H9 (cell line): ENCODE data around the gene HACD1. TPM values are rescaled to one million over a fixed set of nuclear protein-coding genes. Genes with fewer than 3 reads are reported as not detected.

Source experiments
- DNase-seq: peaks from one replicate; pipeline ENCODE4 v3.0.0-alpha.2; 2017
- H2AFZ ChIP-seq: one replicate; pipeline ENCODE4 v1.6.1; 2013; ENCODE audit warnings: mild to moderate bottlenecking, low read length, control low read depth, moderate library complexity
- H2AK5ac ChIP-seq: 2 replicates; pipeline ENCODE4 v1.6.1; 2013; ENCODE audit warnings: low read length, control low read depth, mixed read lengths; ENCODE audit not compliant: insufficient read length
- H2BK120ac ChIP-seq: one replicate; pipeline ENCODE4 v1.6.1; 2013; ENCODE audit warnings: low read depth, mild to moderate bottlenecking, low read length, control low read depth, inconsistent platforms; ENCODE audit not compliant: poor library complexity, severe bottlenecking
- H2BK12ac ChIP-seq: 2 replicates; pipeline ENCODE4 v1.6.1; 2013; ENCODE audit warnings: low read length, control low read depth, mixed read lengths, low read depth; ENCODE audit not compliant: insufficient read length
- H2BK15ac ChIP-seq: 2 replicates; pipeline ENCODE4 v1.6.1; 2013; ENCODE audit warnings: low read depth, low read length, control low read depth
- H2BK20ac ChIP-seq: one replicate; pipeline ENCODE4 v1.6.1; 2013; ENCODE audit warnings: low read depth, mild to moderate bottlenecking, low read length, control low read depth, inconsistent platforms; ENCODE audit not compliant: poor library complexity, severe bottlenecking
- H2BK5ac ChIP-seq: 2 replicates; pipeline ENCODE4 v1.6.1; 2013; ENCODE audit warnings: low read length, control low read depth, mixed read lengths; ENCODE audit not compliant: insufficient read length
- H3K14ac ChIP-seq: 2 replicates; pipeline ENCODE4 v1.6.1; 2013; ENCODE audit warnings: low read length, control low read depth; ENCODE audit not compliant: insufficient read depth
- H3K18ac ChIP-seq: 2 replicates; pipeline ENCODE4 v1.6.1; 2013; ENCODE audit warnings: low read depth, mild to moderate bottlenecking, mixed read lengths, low read length, control low read depth; ENCODE audit not compliant: insufficient read length
- H3K23ac ChIP-seq: 2 replicates; pipeline ENCODE4 v1.6.1; 2013; ENCODE audit warnings: low read length, control low read depth, mixed read lengths, low read depth; ENCODE audit not compliant: insufficient read length
- H3K23me2 ChIP-seq: 2 replicates; pipeline ENCODE4 v1.6.1; 2013; ENCODE audit warnings: low read depth, mild to moderate bottlenecking, mixed read lengths, low read length, control low read depth; ENCODE audit not compliant: insufficient read length, poor library complexity, severe bottlenecking
- H3K27ac ChIP-seq: 2 replicates; pipeline ENCODE4 v1.5.1; 2013; ENCODE audit warnings: low read length, control low read depth, mixed read lengths, low read depth; ENCODE audit not compliant: insufficient read length
- H3K27me3 ChIP-seq: 2 replicates; pipeline ENCODE4 v1.6.1; 2013; ENCODE audit warnings: low read length, control low read depth, inconsistent platforms; ENCODE audit not compliant: insufficient read depth
- H3K4ac ChIP-seq: 2 replicates; pipeline ENCODE4 v1.6.1; 2013; ENCODE audit warnings: low read depth, mild to moderate bottlenecking, control low read depth, inconsistent platforms, low read length, moderate library complexity
- H3K4me1 ChIP-seq: 2 replicates; pipeline ENCODE4 v1.6.1; 2013; ENCODE audit warnings: low read length, control low read depth, inconsistent platforms; ENCODE audit not compliant: insufficient read depth
- H3K4me2 ChIP-seq: 2 replicates; pipeline ENCODE4 v1.6.1; 2013; ENCODE audit warnings: low read length, control low read depth, mixed read lengths; ENCODE audit not compliant: insufficient read length, insufficient read depth
- H3K56ac ChIP-seq: 2 replicates; pipeline ENCODE4 v1.6.1; 2013; ENCODE audit warnings: low read depth, mild to moderate bottlenecking, mixed read lengths, low read length, control low read depth; ENCODE audit not compliant: insufficient read length
- H3K79me1 ChIP-seq: 2 replicates; pipeline ENCODE4 v1.6.1; 2013; ENCODE audit warnings: low read depth, mild to moderate bottlenecking, moderate library complexity, low read length, control low read depth, inconsistent platforms; ENCODE audit not compliant: insufficient read depth, poor library complexity, severe bottlenecking
- H3K79me2 ChIP-seq: 2 replicates; pipeline ENCODE4 v1.6.1; 2013; ENCODE audit warnings: low read length, control low read depth, inconsistent platforms; ENCODE audit not compliant: insufficient read depth
- H3K9ac ChIP-seq: 2 replicates; pipeline ENCODE4 v1.6.1; 2013; ENCODE audit warnings: low read length, control low read depth, mixed read lengths; ENCODE audit not compliant: insufficient read length; ENCODE audit errors: extremely low read depth
- H3K9me3 ChIP-seq: one replicate; pipeline ENCODE4 v1.6.1; 2013; ENCODE audit warnings: low read depth, low read length, inconsistent platforms; ENCODE audit not compliant: control insufficient read depth
- H3T11ph ChIP-seq: one replicate; pipeline ENCODE4 v1.6.1; 2013; ENCODE audit warnings: mild to moderate bottlenecking, low read length, control low read depth, inconsistent platforms
- H4K20me1 ChIP-seq: one replicate; pipeline ENCODE4 v1.6.1; 2013; ENCODE audit not compliant: control insufficient read depth, insufficient read length, insufficient read depth
- H4K5ac ChIP-seq: 2 replicates; pipeline ENCODE4 v1.6.1; 2013; ENCODE audit warnings: low read depth, mild to moderate bottlenecking, mixed read lengths, low read length, control low read depth; ENCODE audit not compliant: insufficient read length
- H4K8ac ChIP-seq: replicated peaks from 2 replicates; pipeline ENCODE4 v1.6.1; 2013; ENCODE audit warnings: low read length, control low read depth, mixed read lengths, low read depth; ENCODE audit not compliant: insufficient read length
- H4K91ac ChIP-seq: 2 replicates; pipeline ENCODE4 v1.6.1; 2013; ENCODE audit warnings: low read depth, mild to moderate bottlenecking, moderate library complexity, mixed read lengths, low read length, control low read depth; ENCODE audit not compliant: insufficient read length
- H3K27ac Mint-ChIP-seq, 3 experiments: 2 replicates in 2 of 3; 3 replicates in 1 of 3; pipeline ENCODE4 v1.8.0; 2020 to 2021; ENCODE audit warnings: mixed read lengths in 3 of 3, mild to moderate bottlenecking in 1 of 3, moderate library complexity in 1 of 3
- H3K27me3 Mint-ChIP-seq: 2 replicates; pipeline ENCODE4 v1.8.0; 2021; ENCODE audit warnings: low read depth, mild to moderate bottlenecking, moderate library complexity, mixed read lengths
- H3K36me3 Mint-ChIP-seq, 3 experiments: 2 replicates in 2 of 3; 3 replicates in 1 of 3; pipeline ENCODE4 v1.8.0; 2020 to 2021; ENCODE audit warnings: low read depth in 3 of 3, mixed read lengths in 3 of 3; ENCODE audit not compliant: insufficient read depth in 1 of 3
- H3K4me1 Mint-ChIP-seq, 2 experiments: 2 replicates each; pipeline ENCODE4 v1.8.0; 2020; ENCODE audit warnings: mixed read lengths in 2 of 2
- H3K4me3 Mint-ChIP-seq, 2 experiments: 2 replicates in 1 of 2; 3 replicates in 1 of 2; pipeline ENCODE4 v1.8.0; 2020 to 2021; ENCODE audit warnings: mild to moderate bottlenecking in 2 of 2, mixed read lengths in 2 of 2, moderate library complexity in 1 of 2
- H3K9me3 Mint-ChIP-seq, 2 experiments: 2 replicates in 1 of 2; 3 replicates in 1 of 2; pipeline ENCODE4 v1.8.0; 2020; ENCODE audit warnings: mild to moderate bottlenecking in 2 of 2, mixed read lengths in 2 of 2, moderate library complexity in 1 of 2
- CTCF ChIP-seq: fragments of 200-600 bp; sonication (generic); conservative IDR thresholded peaks from 3 replicates; pipeline ENCODE4 v1.8.0; 2021; ENCODE audit warnings: antibody characterized with exemption, mild to moderate bottlenecking
- whole genome bisulfite sequencing: extraction: QIAGEN DNeasy Blood & Tissue Kit; methylation state at CpG from one replicate; pipeline ENCODE4 v1.1.7; 2013; ENCODE audit warnings: missing lambda C conversion rate, low lambda C conversion rate, mixed read lengths; ENCODE audit not compliant: insufficient read length; ENCODE audit errors: extremely low coverage; 5-methylcytosine and 5-hydroxymethylcytosine counted together
- total RNA-seq: library from RNA; stranded (reverse); gene quantifications from 2 replicates; pipeline ENCODE4 v1.2.1, GENCODE V29; 2021

The HACD1 gene
- total RNA-seq, 1 experiment from 2014 or later: 25.0 TPM

- Histone ChIP-seq H2BK12ac (no peak overlapping the region), H3K4me2 (no peak overlapping the region), H4K8ac (no peak overlapping the region), H3K27ac (no peak overlapping the region), H2BK15ac (no peak overlapping the region), H3K9me3 (no peaks in the 10 kb centered on the region), H2BK120ac (no peak overlapping the region), H3K14ac (no peak overlapping the region), H3T11ph (no peak overlapping the region), H4K5ac (no peak overlapping the region), H3K56ac (no peak overlapping the region), H3K9ac (no peak overlapping the region), H2BK20ac (no peak overlapping the region), H3K27me3 (no peaks in the 10 kb centered on the region), H2BK5ac (no peak overlapping the region), H3K4me1 (no peaks in the 10 kb centered on the region), H3K23ac (no peak overlapping the region), H3K79me1 (no peaks in the 10 kb centered on the region), H4K91ac (no peak overlapping the region), H3K4ac (no peak overlapping the region), H3K18ac (no peak overlapping the region), H3K79me2 (no peaks in the 10 kb centered on the region), H3K23me2 (no peaks in the 10 kb centered on the region), H2AFZ (no peak overlapping the region), H2AK5ac (no peak overlapping the region), H4K20me1 (no peaks in the 10 kb centered on the region)
- H3K27me3 Mint-ChIP-seq: no peaks in the 10 kb centered on the region
- no CpG with 5 or more reads among the region's 2 CpGs for WGBS
- no peak for TF ChIP-seq CTCF
- H3K4me1 Mint-ChIP-seq: no peaks in the 10 kb centered on the region
- no peak for DNase-seq
- no peak overlapping the region for H3K4me3 Mint-ChIP-seq
- peaks cover 0 to 2% (median 0%) of the 10 kb centered on the region in 3 experiments; a peak in 1 of 7 replicates for H3K36me3 Mint-ChIP-seq
- no peaks in the 10 kb centered on the region for H3K9me3 Mint-ChIP-seq
- H3K27ac Mint-ChIP-seq: no peak overlapping the region
Observed at GRCh38 chr10:17607060-17607459, 10.1 kb downstream of the HACD1 start.
